Endothelial cell of umbilical vein (primary cell): Measurements from ENCODE around the gene PPP1R13B.

Experiments used
- CTCF ChIP-seq, 2 donors: IDR thresholded peaks; 1 replicate in 1 of 2; 2 replicates in 1 of 2; pipeline ENCODE4 v1.5.1; 2011; ENCODE audit warnings: low read length in 2 of 2, mild to moderate bottlenecking in 2 of 2, moderate library complexity in 2 of 2, control low read depth in 1 of 2, inconsistent platforms in 1 of 2, low read depth in 1 of 2; ENCODE audit not compliant: insufficient read depth in 1 of 2; ENCODE audit errors: extremely low read depth in 1 of 2
- EZH2 ChIP-seq: IDR thresholded peaks from 2 replicates; pipeline ENCODE4 v1.6.1; 2012; ENCODE audit warnings: borderline replicate concordance, low read depth, mild to moderate bottlenecking, moderate library complexity, low read length, inconsistent platforms; ENCODE audit not compliant: severe bottlenecking
- JUN ChIP-seq: IDR thresholded peaks from 2 replicates; pipeline ENCODE4 v1.6.1; 2011; ENCODE audit warnings: borderline replicate concordance, low read depth; ENCODE audit not compliant: insufficient read length, insufficient read depth
- MAX ChIP-seq: IDR thresholded peaks from 2 replicates; pipeline ENCODE4 v1.6.1; 2011; ENCODE audit not compliant: insufficient read depth, insufficient read length
- MYC ChIP-seq: IDR thresholded peaks from one replicate; pipeline ENCODE4 v1.6.1; 2011; ENCODE audit warnings: mild to moderate bottlenecking, low read depth, low read length
- POLR2A ChIP-seq: IDR thresholded peaks from 2 replicates; pipeline ENCODE4 v1.6.1; 2012; ENCODE audit warnings: low read depth, mild to moderate bottlenecking, control low read depth, low read length
- POLR2AphosphoS5 ChIP-seq: IDR thresholded peaks from 2 replicates; pipeline ENCODE4 v1.6.1; 2012; ENCODE audit warnings: low read depth, mild to moderate bottlenecking, control low read depth, low read length, moderate library complexity; ENCODE audit not compliant: insufficient read depth

- TF ChIP-seq CTCF (IDR thresholded peaks at IDR 0.05; ENCODE audit: extremely low read depth in 1 of 2, insufficient read depth in 1 of 2, low read depth in 1 of 2, low read length in 2 of 2): no peak
- no peak for TF ChIP-seq MYC
- TF ChIP-seq POLR2AphosphoS5: no peak
- no peak for TF ChIP-seq JUN
- TF ChIP-seq POLR2A: no peak
- no peak for TF ChIP-seq EZH2
- no peak for TF ChIP-seq MAX
These were observed 130.4 kb downstream of the PPP1R13B start for GRCh38 chr14:103716899-103717411.
